Measurements from ENCODE around the gene TPRG1.

The TPRG1 gene

GRCh38 chr3:189304465-189305351, 132.9 kb downstream of the TPRG1 start:
- Histone ChIP-seq H3K36me3 (ENCODE audit: control insufficient read depth, insufficient read depth, low read length) (no peaks in the 10 kb centered on the region), H3K4me1 (ENCODE audit: control insufficient read depth, insufficient read depth, low read length) (peaks cover 9% of the 10 kb centered on the region), H3K27me3 (ENCODE audit: control insufficient read depth, insufficient read depth, low read length) (no peaks in the 10 kb centered on the region)

DNA sequence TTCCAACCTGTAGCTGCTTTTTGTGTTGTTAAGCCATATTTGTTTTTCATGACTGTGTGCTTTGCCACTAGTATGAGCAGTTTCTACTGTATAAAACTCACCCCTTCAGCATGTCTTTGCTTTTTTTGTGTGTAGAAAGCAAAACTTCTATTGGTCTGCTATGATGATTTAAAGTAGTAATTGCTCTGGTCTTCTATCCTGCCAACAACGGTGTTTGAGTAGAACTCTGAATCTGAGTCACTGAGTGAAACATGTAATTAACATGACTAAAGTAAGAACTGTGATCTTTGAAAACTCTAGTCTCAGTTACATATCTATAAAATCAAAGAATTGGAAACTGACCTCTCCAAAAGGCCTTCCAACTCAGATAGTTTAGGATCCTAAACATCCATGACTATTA, 133.6 kb downstream of the TPRG1 start:
- Histone ChIP-seq H3K4me3 (ENCODE audit: low read depth, low read length) (no peak overlapping the region), H3K4me1 (ENCODE audit: control insufficient read depth, insufficient read depth, low read length) (peaks cover 9% of the 10 kb centered on the region), H3K9me3 (ENCODE audit: control insufficient read depth, insufficient read depth, low read length) (no peaks in the 10 kb centered on the region), H3K27me3 (ENCODE audit: control insufficient read depth, insufficient read depth, low read length) (no peaks in the 10 kb centered on the region), H3K9ac (ENCODE audit: low read depth, low read length) (no peak overlapping the region), H3K36me3 (ENCODE audit: control insufficient read depth, insufficient read depth, low read length) (no peaks in the 10 kb centered on the region)

More at GRCh38 chr3:189304465-189305351, 132.9 kb downstream of the TPRG1 start:
- Histone ChIP-seq H3K4me3 (ENCODE audit: low read depth, low read length) (no peak overlapping the region), H3K9me3 (ENCODE audit: control insufficient read depth, insufficient read depth, low read length) (no peaks in the 10 kb centered on the region), H3K9ac (ENCODE audit: low read depth, low read length) (no peak overlapping the region)

DNA sequence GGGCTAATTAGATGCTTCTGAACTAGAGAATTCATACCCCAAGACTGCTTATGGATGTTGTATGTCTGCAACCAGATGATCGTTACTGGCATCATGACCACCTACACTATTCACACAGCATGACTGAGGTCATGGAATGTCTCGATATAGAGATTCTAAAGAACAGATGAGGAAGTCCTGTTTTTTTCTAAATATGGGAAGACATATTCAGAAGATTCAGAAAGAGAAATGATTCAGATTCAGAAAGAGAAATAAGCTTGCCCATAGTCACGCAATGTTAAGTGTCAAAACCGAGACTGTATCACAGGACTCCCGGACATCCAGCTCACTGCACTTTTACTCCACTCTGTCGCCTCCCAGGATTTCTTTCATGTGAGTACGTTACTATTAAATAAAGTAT, 136.2 kb downstream of the TPRG1 start:
- no peak overlapping the region for H3K9ac ChIP-seq (ENCODE audit: low read depth, low read length)
- no peaks in the 10 kb centered on the region for H3K36me3 ChIP-seq (ENCODE audit: control insufficient read depth, insufficient read depth, low read length)
- H3K4me1 ChIP-seq (ENCODE audit: control insufficient read depth, insufficient read depth, low read length): peaks cover 9% of the 10 kb centered on the region
- H3K9me3 ChIP-seq (ENCODE audit: control insufficient read depth, insufficient read depth, low read length): no peaks in the 10 kb centered on the region
- no peak overlapping the region for H3K4me3 ChIP-seq (ENCODE audit: low read depth, low read length)
- no peaks in the 10 kb centered on the region for H3K27me3 ChIP-seq (ENCODE audit: control insufficient read depth, insufficient read depth, low read length)

- Histone ChIP-seq H3K9me3 (ENCODE audit: control insufficient read depth, insufficient read depth, low read length) (no peaks in the 10 kb centered on the region), H3K4me3 (ENCODE audit: low read depth, low read length) (no peak overlapping the region), H3K27me3 (ENCODE audit: control insufficient read depth, insufficient read depth, low read length) (no peaks in the 10 kb centered on the region), H3K9ac (ENCODE audit: low read depth, low read length) (no peak overlapping the region), H3K36me3 (ENCODE audit: control insufficient read depth, insufficient read depth, low read length) (no peaks in the 10 kb centered on the region), H3K4me1 (ENCODE audit: control insufficient read depth, insufficient read depth, low read length) (peaks cover 9% of the 10 kb centered on the region)
Observed at GRCh38 chr3:189308608-189309007, 136.8 kb downstream of the TPRG1 start.

DNA sequence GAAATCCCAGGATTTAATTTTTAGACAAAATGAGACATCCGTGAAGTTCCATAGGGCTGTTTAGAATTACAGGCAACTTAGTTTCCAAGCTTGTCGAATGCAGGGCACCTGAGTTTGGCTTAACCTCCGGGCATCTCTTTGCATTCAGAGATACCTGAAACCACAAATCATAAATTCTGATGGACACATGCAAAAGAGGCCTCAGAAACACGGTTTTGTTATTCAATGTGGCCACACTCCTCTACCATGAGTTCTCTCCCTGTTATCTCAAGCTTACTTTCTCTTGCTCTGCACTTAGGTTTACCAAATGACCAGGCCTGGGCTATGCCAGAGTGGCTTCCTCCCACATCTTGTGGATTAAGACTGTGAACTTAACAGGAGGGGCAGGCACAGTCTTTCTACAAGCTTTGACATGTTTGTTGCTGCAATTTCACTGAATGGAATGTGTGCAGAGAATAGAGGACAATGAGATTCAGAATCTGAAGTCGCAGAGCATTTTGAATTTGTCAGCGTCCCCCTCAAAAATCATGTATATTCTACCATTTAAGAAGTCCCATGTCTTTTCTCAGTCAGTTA, 137.7 kb downstream of the TPRG1 start:
- H3K27me3 ChIP-seq (ENCODE audit: control insufficient read depth, insufficient read depth, low read length): no peaks in the 10 kb centered on the region
- H3K9ac ChIP-seq (ENCODE audit: low read depth, low read length): no peak overlapping the region
- no peaks in the 10 kb centered on the region for H3K36me3 ChIP-seq (ENCODE audit: control insufficient read depth, insufficient read depth, low read length)
- H3K9me3 ChIP-seq (ENCODE audit: control insufficient read depth, insufficient read depth, low read length): no peaks in the 10 kb centered on the region
- H3K4me3 ChIP-seq (ENCODE audit: low read depth, low read length): no peak overlapping the region
- peaks cover 9% of the 10 kb centered on the region for H3K4me1 ChIP-seq (ENCODE audit: control insufficient read depth, insufficient read depth, low read length)

DNA sequence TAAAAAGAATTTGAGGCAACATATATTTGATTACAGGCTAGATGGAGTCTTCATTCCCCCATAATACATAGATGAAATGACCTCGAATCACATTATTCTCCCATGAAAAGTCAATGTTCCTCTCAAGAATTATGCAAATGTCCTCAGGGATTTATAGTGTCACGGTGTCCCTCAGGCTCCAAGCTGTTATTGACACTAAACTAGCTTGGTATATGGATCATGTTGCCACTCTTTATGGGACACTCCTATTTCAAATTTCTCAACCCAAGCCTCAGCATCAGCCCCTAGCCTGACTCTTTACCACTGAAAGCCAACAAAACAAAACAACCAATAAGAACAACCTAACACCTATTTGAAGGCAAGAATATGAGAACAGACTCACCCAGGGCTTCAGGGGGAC, 139.8 kb downstream of the TPRG1 start:
- Histone ChIP-seq H3K9me3 (ENCODE audit: control insufficient read depth, insufficient read depth, low read length) (no peaks in the 10 kb centered on the region), H3K4me1 (ENCODE audit: control insufficient read depth, insufficient read depth, low read length) (no peaks in the 10 kb centered on the region), H3K4me3 (ENCODE audit: low read depth, low read length) (no peak overlapping the region), H3K27me3 (ENCODE audit: control insufficient read depth, insufficient read depth, low read length) (no peaks in the 10 kb centered on the region), H3K36me3 (ENCODE audit: control insufficient read depth, insufficient read depth, low read length) (no peaks in the 10 kb centered on the region), H3K9ac (ENCODE audit: low read depth, low read length) (no peak overlapping the region)

GRCh38 chr3:189312866-189313265, 141.1 kb downstream of the TPRG1 start:
- H3K4me1 ChIP-seq (ENCODE audit: control insufficient read depth, insufficient read depth, low read length): no peaks in the 10 kb centered on the region
- H3K4me3 ChIP-seq (ENCODE audit: low read depth, low read length): no peak overlapping the region
- H3K9ac ChIP-seq (ENCODE audit: low read depth, low read length): no peak overlapping the region
- H3K27me3 ChIP-seq (ENCODE audit: control insufficient read depth, insufficient read depth, low read length): no peaks in the 10 kb centered on the region
- no peaks in the 10 kb centered on the region for H3K9me3 ChIP-seq (ENCODE audit: control insufficient read depth, insufficient read depth, low read length)
- no peaks in the 10 kb centered on the region for H3K36me3 ChIP-seq (ENCODE audit: control insufficient read depth, insufficient read depth, low read length)

DNA sequence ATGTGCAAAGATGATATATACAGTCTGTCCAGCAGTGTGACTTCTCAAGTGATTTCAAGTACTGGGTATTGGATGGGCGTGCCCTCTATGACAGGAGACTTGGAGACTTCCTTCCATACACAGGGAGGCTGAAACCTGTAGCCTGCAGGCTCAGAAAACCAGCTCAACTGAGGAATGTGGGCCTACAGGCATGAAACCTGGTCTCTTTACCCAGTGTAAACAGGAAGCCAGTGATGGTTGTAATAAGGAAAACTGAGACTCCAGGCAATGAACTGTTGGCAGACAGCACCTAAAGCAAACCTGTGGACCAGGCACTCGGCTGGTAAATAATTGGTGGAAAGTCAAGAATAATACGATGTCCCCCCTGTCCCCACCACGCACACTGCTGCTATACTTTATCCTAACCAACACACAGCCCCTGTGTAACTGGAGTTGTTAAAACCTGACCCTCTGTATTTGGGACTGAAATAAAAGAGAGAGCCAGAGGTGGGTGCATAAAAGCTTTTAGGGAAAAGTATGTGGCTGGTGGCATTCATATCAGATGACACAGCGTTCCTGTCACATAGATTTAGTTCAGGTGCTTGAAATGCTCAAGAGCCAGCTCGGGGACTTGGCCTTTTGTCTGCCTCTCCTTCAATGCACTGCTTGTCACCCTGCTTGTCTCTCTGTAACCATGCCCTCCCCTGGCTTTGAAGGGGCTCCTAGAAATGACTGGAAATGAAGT, 144.7 kb downstream of the TPRG1 start:
- Histone ChIP-seq H3K4me1 (ENCODE audit: control insufficient read depth, insufficient read depth, low read length) (no peaks in the 10 kb centered on the region), H3K27me3 (ENCODE audit: control insufficient read depth, insufficient read depth, low read length) (no peaks in the 10 kb centered on the region), H3K9me3 (ENCODE audit: control insufficient read depth, insufficient read depth, low read length) (no peaks in the 10 kb centered on the region), H3K9ac (ENCODE audit: low read depth, low read length) (no peak overlapping the region), H3K4me3 (ENCODE audit: low read depth, low read length) (no peak overlapping the region), H3K36me3 (ENCODE audit: control insufficient read depth, insufficient read depth, low read length) (no peaks in the 10 kb centered on the region)

GRCh38 chr3:189317911-189318310, 146.1 kb downstream of the TPRG1 start:
- Histone ChIP-seq H3K9ac (ENCODE audit: low read depth, low read length) (no peak overlapping the region), H3K27me3 (ENCODE audit: control insufficient read depth, insufficient read depth, low read length) (no peaks in the 10 kb centered on the region), H3K4me3 (ENCODE audit: low read depth, low read length) (no peak overlapping the region)

DNA sequence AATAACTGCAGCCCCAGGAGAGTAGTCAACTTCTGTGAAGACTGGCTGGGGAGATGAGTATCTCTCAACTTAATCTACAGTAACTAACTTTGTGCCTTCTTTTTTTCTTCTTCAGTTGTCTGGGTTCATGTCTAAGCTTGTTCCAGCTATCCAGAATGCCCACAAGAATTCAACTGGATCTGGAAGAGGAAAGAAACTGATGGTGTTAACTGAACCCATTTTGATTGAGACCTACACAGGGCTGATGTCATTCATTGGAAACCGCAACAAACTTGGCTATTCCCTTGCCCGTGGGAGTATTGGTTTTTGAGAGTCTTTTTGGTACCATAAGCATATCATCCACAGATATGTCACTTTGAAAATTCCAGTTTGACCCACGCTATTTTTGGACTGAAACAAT, 148.7 kb downstream of the TPRG1 start:
- H3K4me1 ChIP-seq (ENCODE audit: control insufficient read depth, insufficient read depth, low read length): no peaks in the 10 kb centered on the region
- no peak overlapping the region for H3K9ac ChIP-seq (ENCODE audit: low read depth, low read length)
- H3K36me3 ChIP-seq (ENCODE audit: control insufficient read depth, insufficient read depth, low read length): no peaks in the 10 kb centered on the region
- H3K27me3 ChIP-seq (ENCODE audit: control insufficient read depth, insufficient read depth, low read length): no peaks in the 10 kb centered on the region
- no peak overlapping the region for H3K4me3 ChIP-seq (ENCODE audit: low read depth, low read length)
- H3K9me3 ChIP-seq (ENCODE audit: control insufficient read depth, insufficient read depth, low read length): no peaks in the 10 kb centered on the region

More at GRCh38 chr3:189317911-189318310, 146.1 kb downstream of the TPRG1 start:
- H3K4me1 ChIP-seq (ENCODE audit: control insufficient read depth, insufficient read depth, low read length): no peaks in the 10 kb centered on the region
- no peaks in the 10 kb centered on the region for H3K36me3 ChIP-seq (ENCODE audit: control insufficient read depth, insufficient read depth, low read length)
- H3K9me3 ChIP-seq (ENCODE audit: control insufficient read depth, insufficient read depth, low read length): no peaks in the 10 kb centered on the region

GRCh38 chr3:189322339-189322738, 150.6 kb downstream of the TPRG1 start:
- no peak overlapping the region for H3K9ac ChIP-seq (ENCODE audit: low read depth, low read length)
- H3K4me3 ChIP-seq (ENCODE audit: low read depth, low read length): no peak overlapping the region
- no peaks in the 10 kb centered on the region for H3K9me3 ChIP-seq (ENCODE audit: control insufficient read depth, insufficient read depth, low read length)
- H3K36me3 ChIP-seq (ENCODE audit: control insufficient read depth, insufficient read depth, low read length): no peaks in the 10 kb centered on the region
- H3K27me3 ChIP-seq (ENCODE audit: control insufficient read depth, insufficient read depth, low read length): no peaks in the 10 kb centered on the region
- no peaks in the 10 kb centered on the region for H3K4me1 ChIP-seq (ENCODE audit: control insufficient read depth, insufficient read depth, low read length)
